Right atrium auricular region (tissue), 2 donors: ENCODE measurements around the gene ARSJ. TPM values are rescaled to one million over a fixed set of nuclear protein-coding genes. Genes with fewer than 3 reads are reported as not detected.

Source experiments
- DNase-seq: peaks from one replicate; pipeline ENCODE4 v3.0.0-alpha.2; 2019; ENCODE audit warnings: low spot score
- H3K27ac ChIP-seq, 2 donors: fragments of 200-600 bp; sonication (generic); 1 replicate in 1 of 2; 2 replicates in 1 of 2; pipeline ENCODE4 v1.5.1; 2016 to 2019
- H3K27me3 ChIP-seq, 2 donors: fragments of 200-600 bp; sonication (generic); one replicate each; pipeline versions ENCODE4 v1.5.1 to v1.6.0; 2017 to 2019
- H3K36me3 ChIP-seq: fragments of 200-600 bp; sonication (generic); one replicate; pipeline ENCODE4 v1.5.1; 2016
- H3K4me1 ChIP-seq, 2 donors: fragments of 200-600 bp; sonication (generic); one replicate each; pipeline versions ENCODE4 v1.5.1 to v1.6.0; 2017 to 2019
- H3K4me3 ChIP-seq, 2 donors: fragments of 200-600 bp; sonication (generic); 1 replicate in 1 of 2; 2 replicates in 1 of 2; pipeline ENCODE4 v1.5.1; 2017 to 2019; ENCODE audit warnings: mild to moderate bottlenecking in 1 of 2, moderate library complexity in 1 of 2
- H3K9me3 ChIP-seq, 2 donors: fragments of 200-600 bp; sonication (generic); one replicate each; pipeline ENCODE4 v1.5.1; 2019
- total RNA-seq, 2 donors: library from RNA; depleted of rRNA; stranded (reverse); fragments of >200 nt; gene quantifications; one replicate each; pipeline ENCODE4 v1.1.0, GENCODE V29; 2016
- TF ChIP-seq, protein P1 (sequence below), 2 donors: fragments of 200-600 bp; sonication (generic); IDR thresholded peaks; one replicate each; pipeline ENCODE4 v1.5.1; 2019; ENCODE audit warnings: antibody characterized with exemption in 2 of 2

ARSJ gene
- total RNA-seq, 2 donors from 2014 or later, result 3.8 to 5.6 TPM

DNA sequence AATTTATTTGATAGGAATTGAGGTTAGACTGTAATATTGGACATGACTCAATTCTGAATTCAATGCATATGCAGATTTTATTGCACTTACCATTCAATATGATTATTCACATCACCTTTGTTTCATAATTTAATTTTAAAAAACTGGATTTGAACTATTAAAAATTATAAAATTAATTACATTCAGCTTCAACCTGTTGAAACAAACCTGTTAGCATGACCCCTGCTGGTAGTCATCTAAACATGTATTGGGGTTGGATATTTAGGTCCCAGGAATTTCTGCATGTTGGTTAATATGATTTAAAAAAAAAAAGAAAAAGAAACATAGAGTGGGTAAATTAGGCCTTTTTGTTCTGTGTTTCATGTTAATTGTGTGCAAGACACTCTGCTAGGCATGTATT lies 85.9 kb downstream of the ARSJ start:
- TF ChIP-seq, protein P1, sequence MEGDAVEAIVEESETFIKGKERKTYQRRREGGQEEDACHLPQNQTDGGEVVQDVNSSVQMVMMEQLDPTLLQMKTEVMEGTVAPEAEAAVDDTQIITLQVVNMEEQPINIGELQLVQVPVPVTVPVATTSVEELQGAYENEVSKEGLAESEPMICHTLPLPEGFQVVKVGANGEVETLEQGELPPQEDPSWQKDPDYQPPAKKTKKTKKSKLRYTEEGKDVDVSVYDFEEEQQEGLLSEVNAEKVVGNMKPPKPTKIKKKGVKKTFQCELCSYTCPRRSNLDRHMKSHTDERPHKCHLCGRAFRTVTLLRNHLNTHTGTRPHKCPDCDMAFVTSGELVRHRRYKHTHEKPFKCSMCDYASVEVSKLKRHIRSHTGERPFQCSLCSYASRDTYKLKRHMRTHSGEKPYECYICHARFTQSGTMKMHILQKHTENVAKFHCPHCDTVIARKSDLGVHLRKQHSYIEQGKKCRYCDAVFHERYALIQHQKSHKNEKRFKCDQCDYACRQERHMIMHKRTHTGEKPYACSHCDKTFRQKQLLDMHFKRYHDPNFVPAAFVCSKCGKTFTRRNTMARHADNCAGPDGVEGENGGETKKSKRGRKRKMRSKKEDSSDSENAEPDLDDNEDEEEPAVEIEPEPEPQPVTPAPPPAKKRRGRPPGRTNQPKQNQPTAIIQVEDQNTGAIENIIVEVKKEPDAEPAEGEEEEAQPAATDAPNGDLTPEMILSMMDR (IDR thresholded peaks at IDR 0.05), result peak in 1 of 2 donors; percentile 40
- Histone ChIP-seq H3K9me3 (no peaks in the 10 kb centered on the region), H3K36me3 (no peaks in the 10 kb centered on the region), H3K4me3 (no peak overlapping the region), H3K27me3 (no peaks in the 10 kb centered on the region), H3K4me1 (no peaks in the 10 kb centered on the region), H3K27ac (no peak overlapping the region)
- no peak for DNase-seq

DNA sequence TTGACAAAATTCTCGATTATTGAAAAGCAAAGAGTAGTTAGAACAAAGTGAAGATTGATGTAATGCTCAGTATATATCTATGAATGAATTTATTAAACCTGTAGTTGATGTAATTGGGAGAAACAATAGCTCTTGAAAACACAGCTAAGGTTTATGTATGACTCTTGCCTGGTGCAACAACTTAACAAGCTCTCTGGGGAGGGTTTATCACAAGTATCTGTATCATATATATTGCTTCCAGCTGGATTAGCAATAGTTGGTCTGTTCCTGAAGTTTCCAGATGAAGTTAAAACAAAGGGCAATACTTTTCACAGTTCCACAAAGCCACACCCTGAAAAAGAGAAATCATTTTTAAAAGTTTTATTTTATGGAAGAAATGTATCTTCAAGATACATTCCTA lies 91.4 kb downstream of the ARSJ start:
- no peak for DNase-seq
- H3K4me1 ChIP-seq, result no peaks in the 10 kb centered on the region
- no peak overlapping the region for H3K27ac ChIP-seq
- H3K4me3 ChIP-seq, result no peak overlapping the region
- TF ChIP-seq, protein P1 (IDR thresholded peaks at IDR 0.05), result no peak
- H3K27me3 ChIP-seq, result no peaks in the 10 kb centered on the region
- no peaks in the 10 kb centered on the region for H3K36me3 ChIP-seq
- H3K9me3 ChIP-seq, result no peaks in the 10 kb centered on the region

DNA sequence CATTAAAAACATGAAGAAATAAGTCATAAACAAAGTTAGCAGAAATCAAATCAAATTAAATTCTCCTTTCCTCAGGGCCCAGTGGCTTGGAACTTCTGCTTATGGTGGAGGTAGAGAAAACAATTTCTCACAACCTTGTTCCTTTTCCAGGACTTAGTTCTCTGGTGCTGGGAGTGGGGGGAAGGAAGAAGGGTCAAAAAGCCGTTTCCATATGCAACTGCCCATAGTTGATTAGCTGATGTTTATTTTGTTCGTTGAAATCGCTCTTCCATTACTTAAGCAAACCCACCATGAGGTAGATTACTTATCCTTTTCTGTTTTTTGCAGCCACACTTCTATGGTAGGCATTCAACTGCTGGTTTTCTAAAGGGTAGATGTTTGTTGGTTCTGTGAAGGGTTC lies 94.2 kb downstream of the ARSJ start:
- Histone ChIP-seq H3K9me3 (no peaks in the 10 kb centered on the region), H3K27me3 (no peaks in the 10 kb centered on the region), H3K4me1 (peaks cover 0 to 8% of the 10 kb centered on the region in 2 donors), H3K4me3 (no peak overlapping the region), H3K36me3 (no peaks in the 10 kb centered on the region), H3K27ac (no peak overlapping the region)
- TF ChIP-seq, protein P1 (IDR thresholded peaks at IDR 0.05), result no peak
- DNase-seq, result no peak

DNA sequence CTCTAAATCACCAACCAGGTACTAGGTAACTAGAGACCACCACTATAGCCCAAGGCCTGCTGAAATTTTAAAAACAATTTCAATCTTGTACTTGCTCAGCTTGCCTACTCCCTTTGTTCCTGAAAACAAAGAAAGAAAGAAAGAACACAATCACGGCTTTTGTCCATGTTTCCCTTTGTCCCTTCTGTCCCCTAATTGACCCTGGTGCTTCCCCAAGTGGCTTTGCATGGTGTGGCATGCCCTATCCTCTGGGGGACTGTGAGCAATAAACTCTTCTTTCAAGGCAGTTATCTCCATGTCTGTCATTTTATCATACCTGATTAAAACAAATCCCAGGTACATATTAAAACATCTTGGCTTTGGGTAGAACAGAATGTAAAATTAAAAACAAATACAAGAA lies 94.8 kb downstream of the ARSJ start:
- TF ChIP-seq, protein P1 (IDR thresholded peaks at IDR 0.05), result no peak
- H3K4me3 ChIP-seq, result no peak overlapping the region
- peaks cover 0 to 10% of the 10 kb centered on the region in 2 donors for H3K4me1 ChIP-seq
- no peak overlapping the region for H3K27ac ChIP-seq
- no peaks in the 10 kb centered on the region for H3K27me3 ChIP-seq
- no peaks in the 10 kb centered on the region for H3K36me3 ChIP-seq
- no peaks in the 10 kb centered on the region for H3K9me3 ChIP-seq
- no peak for DNase-seq

DNA sequence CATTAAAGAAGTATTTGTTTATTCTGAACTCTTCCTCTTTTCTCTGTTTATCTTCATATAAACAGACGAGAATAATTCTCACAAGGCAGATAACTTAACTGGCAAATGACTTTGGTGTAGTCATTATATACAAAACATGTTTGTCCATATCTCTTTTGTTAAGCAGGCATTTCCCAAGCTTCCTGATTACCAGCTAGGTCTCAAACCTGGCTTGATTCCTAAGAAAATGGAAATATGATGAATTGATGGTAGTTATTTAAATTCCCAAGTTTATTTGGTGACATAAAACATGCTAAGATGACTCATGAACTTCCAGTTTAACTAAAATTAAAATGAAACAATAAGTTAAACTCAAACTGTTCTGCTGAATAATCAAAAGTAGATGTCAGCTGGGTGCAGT lies 96.8 kb downstream of the ARSJ start:
- H3K4me3 ChIP-seq, result no peak overlapping the region
- DNase-seq, result no peak
- no peaks in the 10 kb centered on the region for H3K9me3 ChIP-seq
- no peaks in the 10 kb centered on the region for H3K27me3 ChIP-seq
- TF ChIP-seq, protein P1 (IDR thresholded peaks at IDR 0.05), result no peak
- no peaks in the 10 kb centered on the region for H3K36me3 ChIP-seq
- H3K4me1 ChIP-seq, result peaks cover 0 to 10% of the 10 kb centered on the region in 2 donors
- H3K27ac ChIP-seq, result no peak overlapping the region

DNA sequence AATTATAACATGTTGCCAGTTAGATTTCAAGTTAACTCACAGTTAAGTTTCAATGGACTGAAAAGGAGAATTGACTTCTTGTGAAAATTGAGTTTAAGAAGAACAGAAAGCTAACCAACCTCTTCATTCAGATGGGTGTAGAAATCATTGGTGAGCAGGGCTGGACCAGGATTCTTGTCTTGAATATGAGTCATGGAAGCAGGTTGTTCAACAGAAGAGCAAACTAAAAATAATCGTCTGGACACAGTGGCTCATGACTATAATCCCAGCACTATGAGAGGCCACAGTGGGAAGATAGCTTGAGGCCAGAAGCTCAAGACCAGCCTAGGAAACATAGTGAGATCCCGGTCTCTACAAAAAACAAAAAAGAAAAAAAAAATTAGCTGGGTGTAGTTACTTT lies 98.2 kb downstream of the ARSJ start:
- Histone ChIP-seq H3K27me3 (no peaks in the 10 kb centered on the region), H3K9me3 (no peaks in the 10 kb centered on the region), H3K36me3 (no peaks in the 10 kb centered on the region), H3K4me1 (peaks cover 0 to 10% of the 10 kb centered on the region in 2 donors), H3K27ac (no peak overlapping the region), H3K4me3 (no peak overlapping the region)
- TF ChIP-seq, protein P1 (IDR thresholded peaks at IDR 0.05), result no peak
- no peak for DNase-seq
